Activated CD4-positive, CD25-positive, alpha-beta regulatory T cell treated with anti-CD3 and anti-CD28 coated beads, Interleukin-2, amount 50 U/mL, for 16 hours (primary cell): ENCODE measurements around the gene SNAI3.

Experiments
- DNase-seq: peaks from one replicate; pipeline ENCODE4 v3.0.0-alpha.2; 2020; ENCODE audit warnings: low read depth, low spot score

SNAI3 gene

GRCh38 chr16:88721815-88722755 lies 35.8 kb upstream of the SNAI3 start:
- DNase-seq, result no peak

- DNase-seq, result no peak
These were observed 34.9 kb upstream of the SNAI3 start for GRCh38 chr16:88721236-88721635.

GRCh38 chr16:88720396-88720970 lies 34.2 kb upstream of the SNAI3 start:
- DNase-seq, result no peak

- no peak for DNase-seq
These were observed 33.6 kb upstream of the SNAI3 start for GRCh38 chr16:88719933-88720296.

GRCh38 chr16:88719267-88719932 lies 33.1 kb upstream of the SNAI3 start:
- DNase-seq, result no peak

- no peak for DNase-seq
These were observed 31.9 kb upstream of the SNAI3 start for GRCh38 chr16:88718178-88718577.

- no peak for DNase-seq
These were observed 30.3 kb upstream of the SNAI3 start for GRCh38 chr16:88716601-88717001.

GRCh38 chr16:88716201-88716600 lies 29.9 kb upstream of the SNAI3 start:
- DNase-seq, result no peak

- DNase-seq, result no peak
These were observed 29.2 kb upstream of the SNAI3 start for GRCh38 chr16:88715312-88716190.

- no peak for DNase-seq
These were observed 28.4 kb upstream of the SNAI3 start for GRCh38 chr16:88714420-88715302.

GRCh38 chr16:88713568-88714419 lies 27.5 kb upstream of the SNAI3 start:
- DNase-seq, result no peak

- no peak for DNase-seq
These were observed 26.7 kb upstream of the SNAI3 start for GRCh38 chr16:88713054-88713453.

- DNase-seq, result no peak
These were observed 26.2 kb upstream of the SNAI3 start for GRCh38 chr16:88712362-88712979.

GRCh38 chr16:88711750-88712340 lies 25.5 kb upstream of the SNAI3 start:
- no peak for DNase-seq

GRCh38 chr16:88710556-88710955 lies 24.2 kb upstream of the SNAI3 start:
- DNase-seq, result no peak

GRCh38 chr16:88706965-88707826 lies 20.9 kb upstream of the SNAI3 start:
- no peak for DNase-seq

- DNase-seq, result peak; percentile 84
These were observed 20.1 kb upstream of the SNAI3 start, which contains the start of the genes CTU2 and RNF166 for GRCh38 chr16:88706229-88706964. TSS of gene CTU2 (plus strand) at chr16:88706503. CDS start at chr16:88706531, 28 bp downstream. TSS of gene RNF166 (minus strand) at chr16:88706408. CDS start at chr16:88706325, 83 bp downstream.
